Lung (tissue), 13 donors: ENCODE data around the gene ZDHHC8. TPM values are rescaled to one million over a fixed set of nuclear protein-coding genes. Genes with fewer than 3 reads are reported as not detected.

Source experiments
- ATAC-seq: fragments of 200-7000 bp; cut with Tn5 transposase; one replicate; pipeline ENCODE4 v1.9.1; 2020; ENCODE audit warnings: moderate number of reproducible peaks; ENCODE audit not compliant: insufficient read depth, low FRiP score
- DNase-seq, 3 donors: peaks; one replicate each; pipeline ENCODE4 v3.0.0-alpha.2; 2013 to 2017
- H3K27ac ChIP-seq, 2 donors: one replicate each; pipeline ENCODE4 v1.5.1; 2013; ENCODE audit warnings: mild to moderate bottlenecking in 2 of 2, moderate library complexity in 2 of 2, control low read depth in 1 of 2, inconsistent platforms in 1 of 2, low read depth in 1 of 2, low read length in 1 of 2
- H3K27me3 ChIP-seq, 3 donors: one replicate each; pipeline ENCODE4 v1.5.1; 2013; ENCODE audit warnings: low read length in 2 of 3; ENCODE audit not compliant: control insufficient read depth in 3 of 3, insufficient read depth in 3 of 3
- H3K36me3 ChIP-seq, 4 donors: one replicate each; pipeline ENCODE4 v1.5.1; 2013; ENCODE audit warnings: low read length in 4 of 4, mild to moderate bottlenecking in 1 of 4, moderate library complexity in 1 of 4; ENCODE audit not compliant: control insufficient read depth in 4 of 4, insufficient read depth in 4 of 4
- H3K4me1 ChIP-seq, 5 donors: one replicate each; pipeline ENCODE4 v1.5.1; 2013; ENCODE audit warnings: low read length in 5 of 5, mild to moderate bottlenecking in 2 of 5, moderate library complexity in 1 of 5; ENCODE audit not compliant: control insufficient read depth in 5 of 5, insufficient read depth in 5 of 5
- H3K4me3 ChIP-seq: one replicate; pipeline ENCODE4 v1.5.1; 2013; ENCODE audit warnings: mild to moderate bottlenecking, control low read depth, moderate library complexity
- H3K9ac ChIP-seq, 2 donors: one replicate each; pipeline ENCODE4 v1.5.1; 2013; ENCODE audit warnings: low read length in 2 of 2, control low read depth in 1 of 2; ENCODE audit not compliant: insufficient read depth in 1 of 2
- H3K9me3 ChIP-seq, 4 donors: one replicate each; pipeline ENCODE4 v1.5.1; 2013; ENCODE audit warnings: low read length in 3 of 4, mild to moderate bottlenecking in 1 of 4, moderate library complexity in 1 of 4; ENCODE audit not compliant: control insufficient read depth in 4 of 4, insufficient read depth in 3 of 4
- WGBS, 2 donors: extraction: QIAGEN DNeasy Blood & Tissue Kit; methylation state at CpG; one replicate each; pipeline ENCODE4 v1.1.7; 2013; 5-methylcytosine and 5-hydroxymethylcytosine counted together
- polyA plus RNA-seq, 2 donors: library from polyadenylated mRNA; stranded (reverse); fragments of 200-250 nt; gene quantifications; one replicate each; pipeline ENCODE4 v1.2.1, GENCODE V29; 2013
- small RNA-seq: library from RNA; depleted of rRNA; stranded (forward); fragments of <200 nt; gene quantifications from one replicate; pipeline ENCODE3, GENCODE V24; 2014; ENCODE audit warnings: low replicate concordance
- total RNA-seq, 2 donors: library from RNA; depleted of rRNA in 1 of 2; stranded (reverse); fragments of >200 nt in 1 of 2; gene quantifications; one replicate each; pipeline ENCODE4 v1.2.1, GENCODE V29; 2014 to 2021
- TF ChIP-seq, protein P1 (sequence below): IDR thresholded peaks from 2 replicates; pipeline ENCODE4 v1.5.1; 2012; ENCODE audit warnings: mild to moderate bottlenecking; ENCODE audit errors: control extremely low read depth, extremely low read depth
- donor health status: control.
- donor health status: control.
- donor health status: Bipolar disorder and iron deficiency.
- donor health status: healthy.
- donor health status: DM: yes; HTN: yes; CAD: no.

The ZDHHC8 gene
- total and polyA plus RNA-seq, 4 donors: 28.4 to 75.1 (median 35.5) TPM

DNA sequence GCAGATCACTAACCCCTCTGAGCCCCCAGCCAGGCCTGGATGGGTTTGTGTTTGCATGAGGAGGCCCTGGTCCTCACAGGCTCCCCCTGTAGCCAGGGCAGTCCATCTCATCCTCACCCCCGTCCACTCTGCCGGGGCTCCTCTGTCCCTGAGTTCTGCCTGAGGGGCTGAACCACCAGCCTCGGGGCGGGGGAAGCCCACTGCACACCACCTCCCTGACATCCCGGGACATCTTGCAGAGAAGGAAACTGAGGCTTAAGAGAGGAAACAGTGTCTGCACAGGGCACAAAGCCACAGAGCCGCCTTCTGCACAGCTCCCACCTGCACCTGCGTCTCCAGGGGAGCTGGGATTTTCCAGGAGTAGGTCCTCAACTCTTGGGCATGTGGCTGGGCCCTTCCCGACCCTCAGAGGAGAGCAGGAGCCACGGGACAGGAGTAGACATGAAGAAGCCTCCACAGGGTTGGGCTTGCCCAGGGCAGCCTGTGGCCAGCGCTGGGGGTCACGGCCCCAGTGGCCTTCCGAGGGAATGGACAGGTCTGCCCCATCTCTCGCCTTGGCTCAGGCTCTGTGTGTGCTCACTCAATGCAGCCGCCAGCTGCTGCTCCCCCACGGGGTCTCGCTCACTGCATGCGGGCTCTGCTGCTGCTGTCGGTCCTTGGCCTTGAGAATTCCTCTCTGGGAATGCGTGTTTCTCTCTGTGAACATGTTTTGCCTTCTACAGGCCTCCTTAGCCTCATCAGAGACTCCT lies 64.7 kb downstream of the ZDHHC8 start:
- Histone ChIP-seq H3K27ac (no peak overlapping the region), H3K4me1 (peaks cover 0 to 4% (median 0%) of the 10 kb centered on the region in 5 donors), H3K4me3 (no peak overlapping the region), H3K9me3 (no peaks in the 10 kb centered on the region), H3K27me3 (no peaks in the 10 kb centered on the region), H3K9ac (no peak overlapping the region), H3K36me3 (no peaks in the 10 kb centered on the region)
- TF ChIP-seq, protein P1, sequence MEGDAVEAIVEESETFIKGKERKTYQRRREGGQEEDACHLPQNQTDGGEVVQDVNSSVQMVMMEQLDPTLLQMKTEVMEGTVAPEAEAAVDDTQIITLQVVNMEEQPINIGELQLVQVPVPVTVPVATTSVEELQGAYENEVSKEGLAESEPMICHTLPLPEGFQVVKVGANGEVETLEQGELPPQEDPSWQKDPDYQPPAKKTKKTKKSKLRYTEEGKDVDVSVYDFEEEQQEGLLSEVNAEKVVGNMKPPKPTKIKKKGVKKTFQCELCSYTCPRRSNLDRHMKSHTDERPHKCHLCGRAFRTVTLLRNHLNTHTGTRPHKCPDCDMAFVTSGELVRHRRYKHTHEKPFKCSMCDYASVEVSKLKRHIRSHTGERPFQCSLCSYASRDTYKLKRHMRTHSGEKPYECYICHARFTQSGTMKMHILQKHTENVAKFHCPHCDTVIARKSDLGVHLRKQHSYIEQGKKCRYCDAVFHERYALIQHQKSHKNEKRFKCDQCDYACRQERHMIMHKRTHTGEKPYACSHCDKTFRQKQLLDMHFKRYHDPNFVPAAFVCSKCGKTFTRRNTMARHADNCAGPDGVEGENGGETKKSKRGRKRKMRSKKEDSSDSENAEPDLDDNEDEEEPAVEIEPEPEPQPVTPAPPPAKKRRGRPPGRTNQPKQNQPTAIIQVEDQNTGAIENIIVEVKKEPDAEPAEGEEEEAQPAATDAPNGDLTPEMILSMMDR: no peak
- WGBS, 2 donors: 87 to 89% methylated on average over 19 of the region's 19 CpGs
- DNase-seq (peak; percentile 34 to 49 (median 36)), ATAC-seq (no peak)

Small RNAs within 50 kb of the gene (small RNA-seq; reads per million reads assigned to genes)
- gene MIR6816: 0.08 reads per million
- gene RF00599: not detected

Other genes with a start within 250 kb of the ZDHHC8 start
- 100 to 1,000 TPM; 147 to 218 TPM for gene COMT, start 190.0 kb upstream of the ZDHHC8 start, total RNA-seq
- 100 to 1,000 TPM; 198 to 272 TPM for gene COMT, start 190.0 kb upstream of the ZDHHC8 start, polyA plus RNA-seq
- 10 to 100 TPM; 20.3 to 41.1 TPM for gene TXNRD2, start 190.0 kb upstream of the ZDHHC8 start, total RNA-seq
- gene TXNRD2, start 190.0 kb upstream of the ZDHHC8 start, polyA plus RNA-seq: 10 to 100 TPM; 23.3 to 59.2 TPM
- gene ARVCF, start 115.0 kb upstream of the ZDHHC8 start, total RNA-seq: 10 to 100 TPM; 20.5 to 23.4 TPM
- gene ARVCF, start 115.0 kb upstream of the ZDHHC8 start, polyA plus RNA-seq: 10 to 100 TPM in 1 of 2 donors, 1 to 10 TPM in 1; 10.0 to 12.7 TPM
- gene TANGO2, start 110.7 kb upstream of the ZDHHC8 start, total RNA-seq: 10 to 100 TPM; 20.7 to 48.8 TPM
- gene TANGO2, start 110.7 kb upstream of the ZDHHC8 start, polyA plus RNA-seq: 10 to 100 TPM; 28.2 to 40.0 TPM
- gene DGCR8, start 51.6 kb upstream of the ZDHHC8 start, total RNA-seq: 10 to 100 TPM; 34.7 to 38.4 TPM
- 10 to 100 TPM; 13.2 to 17.6 TPM for gene DGCR8, start 51.6 kb upstream of the ZDHHC8 start, polyA plus RNA-seq
- gene RANBP1, start 15.7 kb upstream of the ZDHHC8 start, total RNA-seq: 10 to 100 TPM; 81.5 to 84.8 TPM
- gene RANBP1, start 15.7 kb upstream of the ZDHHC8 start, polyA plus RNA-seq: 100 to 1,000 TPM in 1 of 2 donors, 10 to 100 TPM in 1; 72.9 to 119 TPM
- gene TRMT2A, start 14.6 kb upstream of the ZDHHC8 start, total RNA-seq: 10 to 100 TPM; 37.5 to 62.4 TPM
- gene TRMT2A, start 14.6 kb upstream of the ZDHHC8 start, polyA plus RNA-seq: 10 to 100 TPM; 48.3 to 71.1 TPM
- 1 to 10 TPM; 1.6 to 4.0 TPM for gene CCDC188, start 19.3 kb downstream of the ZDHHC8 start, total RNA-seq
- gene CCDC188, start 19.3 kb downstream of the ZDHHC8 start, polyA plus RNA-seq: 1 to 10 TPM in 1 of 2 donors, under 1 TPM in 1; 0.63 to 1.1 TPM
- 1 to 10 TPM; 2.6 to 7.8 TPM for gene RTN4R, start 136.5 kb downstream of the ZDHHC8 start, total RNA-seq
- 1 to 10 TPM; 3.0 to 5.6 TPM for gene RTN4R, start 136.5 kb downstream of the ZDHHC8 start, polyA plus RNA-seq
- gene DGCR6L, start 188.3 kb downstream of the ZDHHC8 start, total RNA-seq: 10 to 100 TPM; 38.7 to 42.8 TPM
- 10 to 100 TPM; 42.3 to 86.0 TPM for gene DGCR6L, start 188.3 kb downstream of the ZDHHC8 start, polyA plus RNA-seq